ENCODE measurements around the gene C2orf81.

Gene C2orf81

GRCh38 chr2:74430502-74430901, 9.1 kb upstream of the C2orf81 start:
- H3K4me1 ChIP-seq (ENCODE audit: low read depth, poor library complexity, severe bottlenecking) = no peaks in the 10 kb centered on the region
- TF ChIP-seq CTCF (conservative IDR thresholded peaks at IDR 0.05; ENCODE audit: low read depth, low read length) = no peak
- no peak overlapping the region for H3K9ac ChIP-seq
- no peaks in the 10 kb centered on the region for H4K20me1 ChIP-seq (ENCODE audit: insufficient read depth)
- no peak overlapping the region for H3K4me3 ChIP-seq (IDR thresholded peaks at IDR 0.05; ENCODE audit: insufficient read depth, low read depth, low read length)
- no peak overlapping the region for H2AFZ ChIP-seq (ENCODE audit: low read depth)
- no peaks in the 10 kb centered on the region for H3K27me3 ChIP-seq (ENCODE audit: insufficient read depth, low read depth)
- no peaks in the 10 kb centered on the region for H3K36me3 ChIP-seq (ENCODE audit: insufficient read depth)
- no peaks in the 10 kb centered on the region for H3K79me2 ChIP-seq (ENCODE audit: insufficient read depth, low read depth)
- no peak overlapping the region for H3K27ac ChIP-seq
- no peak overlapping the region for H3K4me2 ChIP-seq

DNA sequence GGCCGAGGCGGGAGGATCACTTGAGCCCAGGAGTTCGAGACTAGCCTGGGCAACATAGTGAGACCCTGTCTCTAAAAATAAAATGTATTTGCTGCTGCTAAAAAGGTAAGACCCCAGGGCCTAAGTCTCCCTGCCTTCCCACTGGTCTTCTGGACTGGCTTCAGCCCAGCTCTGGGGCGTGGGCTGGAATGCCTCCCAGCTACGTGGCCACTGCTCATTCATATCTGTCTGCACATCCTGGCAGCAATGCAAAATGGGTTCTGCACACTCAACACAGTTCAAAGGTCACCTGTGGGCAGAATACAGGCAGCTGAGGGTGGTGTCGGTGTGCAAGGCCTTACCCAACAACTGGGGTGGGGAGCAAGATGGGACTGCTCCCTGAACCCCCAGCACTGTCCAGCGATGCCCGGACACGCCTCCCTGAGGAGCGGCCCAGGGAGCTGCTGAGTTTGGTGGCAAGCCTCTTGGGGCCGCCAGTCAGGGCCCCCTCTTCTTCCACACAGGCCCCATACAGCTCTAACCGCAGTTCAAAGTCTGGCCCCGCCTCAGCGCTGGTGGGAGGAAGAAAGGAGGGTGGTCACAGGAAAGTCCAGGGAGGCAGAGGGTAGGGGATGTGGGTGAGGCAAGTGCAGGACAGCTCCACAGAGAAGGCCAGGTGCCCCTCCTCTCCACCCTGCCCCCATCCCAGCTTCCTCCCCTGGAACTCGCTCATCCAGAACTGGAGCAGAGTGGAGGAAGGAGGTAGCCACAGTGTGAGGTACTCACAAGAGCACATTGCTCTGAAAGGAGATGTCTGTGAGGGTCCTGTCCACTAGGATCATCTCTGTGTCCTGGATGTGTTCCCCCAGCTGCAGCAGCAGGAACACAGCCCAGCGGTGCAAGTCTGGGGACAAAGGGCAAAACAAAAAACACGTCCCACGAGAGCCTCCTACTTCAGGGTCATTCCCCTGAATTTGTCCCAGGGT, 8.3 kb upstream of the C2orf81 start:
- Histone ChIP-seq H3K4me2 (no peak overlapping the region), H3K4me3 (IDR thresholded peaks at IDR 0.05; ENCODE audit: insufficient read depth, low read depth, low read length) (no peak overlapping the region), H2AFZ (ENCODE audit: low read depth) (no peak overlapping the region), H3K27ac (no peak overlapping the region), H3K27me3 (ENCODE audit: insufficient read depth, low read depth) (no peaks in the 10 kb centered on the region), H3K79me2 (ENCODE audit: insufficient read depth, low read depth) (no peaks in the 10 kb centered on the region), H3K4me1 (ENCODE audit: low read depth, poor library complexity, severe bottlenecking) (no peaks in the 10 kb centered on the region), H3K36me3 (ENCODE audit: insufficient read depth) (no peaks in the 10 kb centered on the region), H4K20me1 (ENCODE audit: insufficient read depth) (no peaks in the 10 kb centered on the region), H3K9ac (no peak overlapping the region)
- no peak for TF ChIP-seq CTCF (conservative IDR thresholded peaks at IDR 0.05; ENCODE audit: low read depth, low read length)

- H3K4me2 ChIP-seq = no peak overlapping the region
- no peak overlapping the region for H2AFZ ChIP-seq (ENCODE audit: low read depth)
- H3K27ac ChIP-seq = no peak overlapping the region
- H4K20me1 ChIP-seq (ENCODE audit: insufficient read depth) = no peaks in the 10 kb centered on the region
- H3K36me3 ChIP-seq (ENCODE audit: insufficient read depth) = no peaks in the 10 kb centered on the region
- no peak overlapping the region for H3K4me3 ChIP-seq (IDR thresholded peaks at IDR 0.05; ENCODE audit: insufficient read depth, low read depth, low read length)
- no peaks in the 10 kb centered on the region for H3K27me3 ChIP-seq (ENCODE audit: insufficient read depth, low read depth)
- no peak overlapping the region for H3K9ac ChIP-seq
- H3K4me1 ChIP-seq (ENCODE audit: low read depth, poor library complexity, severe bottlenecking) = no peaks in the 10 kb centered on the region
- no peak for TF ChIP-seq CTCF (conservative IDR thresholded peaks at IDR 0.05; ENCODE audit: low read depth, low read length)
- H3K79me2 ChIP-seq (ENCODE audit: insufficient read depth, low read depth) = no peaks in the 10 kb centered on the region
These were observed 7.3 kb upstream of the C2orf81 start for GRCh38 chr2:74428675-74429074.

DNA sequence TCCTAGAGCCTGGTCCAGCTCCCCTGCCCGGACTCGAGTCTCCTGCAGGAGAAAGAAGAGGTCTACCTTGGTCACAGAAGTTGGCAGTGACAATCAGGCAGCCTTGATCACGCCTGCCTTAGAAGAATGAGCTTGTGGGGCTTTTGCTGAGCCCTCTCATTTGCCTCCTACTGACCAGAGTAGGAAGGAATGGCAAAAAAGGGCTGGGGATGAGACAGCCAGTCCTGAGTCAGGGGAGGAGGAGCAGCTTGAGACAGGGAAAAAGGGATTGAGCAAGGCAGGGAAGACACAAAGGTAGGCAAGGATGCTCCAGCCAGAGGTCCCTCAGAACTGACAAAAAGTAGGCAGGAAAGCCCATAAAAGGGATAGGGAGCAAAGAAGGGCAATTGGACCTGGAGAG, 6.1 kb upstream of the C2orf81 start:
- TF ChIP-seq CTCF (conservative IDR thresholded peaks at IDR 0.05; ENCODE audit: low read depth, low read length) = no peak
- no peaks in the 10 kb centered on the region for H3K79me2 ChIP-seq (ENCODE audit: insufficient read depth, low read depth)
- H3K4me2 ChIP-seq = no peak overlapping the region
- no peaks in the 10 kb centered on the region for H3K4me1 ChIP-seq (ENCODE audit: low read depth, poor library complexity, severe bottlenecking)
- no peaks in the 10 kb centered on the region for H3K36me3 ChIP-seq (ENCODE audit: insufficient read depth)
- no peaks in the 10 kb centered on the region for H3K27me3 ChIP-seq (ENCODE audit: insufficient read depth, low read depth)
- H3K27ac ChIP-seq = no peak overlapping the region
- H3K4me3 ChIP-seq (IDR thresholded peaks at IDR 0.05; ENCODE audit: insufficient read depth, low read depth, low read length) = no peak overlapping the region
- H3K9ac ChIP-seq = no peak overlapping the region
- H4K20me1 ChIP-seq (ENCODE audit: insufficient read depth) = no peaks in the 10 kb centered on the region
- no peak overlapping the region for H2AFZ ChIP-seq (ENCODE audit: low read depth)
